K562 (cell line): Measurements from ENCODE around the gene SYPL2. TPM values are rescaled to one million over a fixed set of nuclear protein-coding genes. Genes with fewer than 3 reads are reported as not detected.

Source experiments
- CREB5 ChIP-seq: fragments of 250-450 bp; sonication (Bioruptor Pico); IDR thresholded peaks from 2 replicates; pipeline ENCODE4 v1.5.0; 2020; ENCODE audit warnings: mild to moderate bottlenecking
- HMGN3 ChIP-seq: IDR thresholded peaks from 2 replicates; pipeline ENCODE4 v1.6.1; 2011; ENCODE audit warnings: borderline replicate concordance, low read depth, mild to moderate bottlenecking, mixed read lengths, low read length; ENCODE audit not compliant: insufficient read length; ENCODE audit errors: extremely low read depth
- MAFF ChIP-seq: IDR thresholded peaks from 2 replicates; pipeline ENCODE4 v1.6.1; 2012; ENCODE audit warnings: low read length, improper control_type of control experiment
- NFIC ChIP-seq: fragments of 450-650 bp; IDR thresholded peaks from 2 replicates; pipeline ENCODE4 v1.6.1; 2017; ENCODE audit warnings: mild to moderate bottlenecking, inconsistent platforms
- NR2C2 ChIP-seq, 2 experiments: fragments of 200-800 bp in 1 of 2; sonication (Bioruptor generic) in 1 of 2; sonication (generic) in 1 of 2; formaldehyde crosslinking in 1 of 2; IDR thresholded peaks; 2 replicates each; pipeline versions ENCODE4 v1.6.1 to v1.8.0; 2016 to 2022; ENCODE audit warnings: mild to moderate bottlenecking in 1 of 2, missing compliant biosample characterization in 1 of 2, missing genetic modification characterization in 1 of 2, missing genetic modification reagents in 1 of 2
- SRSF1 ChIP-seq: fragments of 200-400 bp; formaldehyde crosslinking; IDR thresholded peaks from 2 replicates; pipeline ENCODE4 v1.6.1; 2017; ENCODE audit warnings: mild to moderate bottlenecking, low read depth, low read length, moderate library complexity
- USF2 ChIP-seq: sonication (generic); formaldehyde crosslinking; IDR thresholded peaks from 2 replicates; pipeline ENCODE4 v1.5.0; 2020; ENCODE audit warnings: missing genetic modification reagents
- VEZF1 ChIP-seq: fragments of 200-800 bp; sonication (Bioruptor generic); IDR thresholded peaks from 2 replicates; pipeline ENCODE4 v1.6.1; 2017; ENCODE audit warnings: missing genetic modification characterization, missing compliant biosample characterization
- ZHX1 ChIP-seq: fragments of 150-350 bp; conservative IDR thresholded peaks from 2 replicates; pipeline ENCODE4 v1.6.1; 2014; ENCODE audit warnings: low read length
- ZNF449 ChIP-seq: fragments of 250-450 bp; sonication (Bioruptor Pico); IDR thresholded peaks from 2 replicates; pipeline ENCODE4 v1.8.0; 2022; ENCODE audit warnings: moderate library complexity, mild to moderate bottlenecking, inconsistent platforms
- ZNF609 ChIP-seq: sonication (generic); formaldehyde crosslinking; IDR thresholded peaks from 2 replicates; pipeline ENCODE4 v1.8.1; 2023; ENCODE audit warnings: missing genetic modification reagents, mild to moderate bottlenecking, borderline replicate concordance
- polyA plus RNA-seq, 8 experiments: library from polyadenylated mRNA; depleted of rRNA in 4 of 8; stranded (reverse) in 5 of 8; unstranded in 3 of 8; fragments of >200 nt; fragmentation: Nextera tagmentation in 2 of 8; fragmentation: Illumina TruSeq in 1 of 8; extraction: Ambion mirVana in 2 of 8; extraction: Trizol in 1 of 8; gene quantifications; 2 replicates each; pipeline versions ENCODE4 v1.2.1 to v1.2.3, GENCODE V29; 2011 to 2014; ENCODE audit warnings: inconsistent platforms in 1 of 8, missing spikeins in 1 of 8
- total RNA-seq, 7 experiments: library from RNA; depleted of rRNA in 6 of 7; stranded (reverse); fragments of >200 nt in 6 of 7; fragmentation: Illumina TruSeq in 2 of 7; extraction: Trizol in 2 of 7; gene quantifications; 2 replicates each; pipeline versions ENCODE4 v1.2.1 to v1.2.3, GENCODE V29; 2011 to 2021; ENCODE audit warnings: low replicate concordance in 1 of 7

SYPL2 gene
- total and polyA plus RNA-seq, 9 of the 15 experiments (the other 6 are each of a cell fraction or from before 2014, with no cell fraction given) = 0.03 to 0.20 (median 0.07) TPM; not detected in 2

GRCh38 chr1:109426281-109427170 lies 39.8 kb upstream of the SYPL2 start, which contains the start of gene PSMA5 (continued):
- no peak; the same call in 1 of the 2 replicates for TF ChIP-seq USF2 (CRISPR knock-in tag)
- no peak for TF ChIP-seq CREB5 (CRISPR knock-in tag)
- no peak for TF ChIP-seq ZNF609 (CRISPR knock-in tag)
- no peak for TF ChIP-seq MAFF
- 0 out of 2 replicates have a peak, but pooled peaks have one; percentile 60 for TF ChIP-seq NFIC
- no peak for TF ChIP-seq ZHX1
- no peak for TF ChIP-seq ZNF449 (CRISPR knock-in tag)
- TF ChIP-seq VEZF1 (CRISPR knock-in tag) = no peak; the same call in 1 of the 2 replicates
- TF ChIP-seq NR2C2 (CRISPR knock-in tag; IDR thresholded peaks at IDR 0.05) = peak; percentile 94
- peak; percentile 98 for TF ChIP-seq NR2C2 (tag; IDR thresholded peaks at IDR 0.05)
- TF ChIP-seq SRSF1 = no peak
- TF ChIP-seq HMGN3 = no peak
